GM12878 (cell line): ENCODE measurements around the gene KLHL10. TPM values are rescaled to one million over a fixed set of nuclear protein-coding genes. Genes with fewer than 3 reads are reported as not detected.

Source experiments
- ATAC-seq: fragments of 200-7000 bp; cut with Tn5 transposase; 3 replicates; pipeline ENCODE4 v1.9.1; 2020; ENCODE audit warnings: mild to moderate bottlenecking, moderate library complexity
- BruUV-seq: library from RNA; stranded (reverse); fragments of 400-500 nt; replicated peaks from 2 replicates; lab custom pipeline; 2021; lab: Mats Ljungman, UMichigan
- CTCF ChIA-PET: fragments of 300-600 bp; sonication (Branson Sonifier 250); formaldehyde crosslinking; extraction: SDS; loops from one replicate; lab custom pipeline; 2021; ENCODE audit warnings: inconsistent platforms; lab: Yijun Ruan, JAX
- POLR2A ChIA-PET: fragments of 350-600 bp; formaldehyde crosslinking; extraction: SDS; loops from one replicate; lab custom pipeline; 2021; ENCODE audit warnings: inconsistent platforms; lab: Charles Lee
- RAD21 ChIA-PET: fragments of 300-600 bp; sonication (Branson Sonifier 250); formaldehyde crosslinking; loops from one replicate; lab custom pipeline; 2023; ENCODE audit warnings: antibody characterized with exemption; ENCODE audit not compliant: unreplicated experiment; lab: Charles Lee
- SMC1A ChIA-PET: fragments of 300-600 bp; sonication (Branson Sonifier 250); formaldehyde crosslinking; loops from one replicate; lab custom pipeline; 2023; ENCODE audit not compliant: unreplicated experiment, uncharacterized antibody; lab: Charles Lee
- DNase-seq: peaks from one replicate; pipeline ENCODE4 v3.0.0-alpha.2; 2011; ENCODE audit warnings: low read depth, low spot score
- FAIRE-seq: peaks from 3 replicates; lab custom pipeline; 2011; peaks lifted over from hg19 to GRCh38; lab: Jason Lieb, UNC
- H2AFZ ChIP-seq: 2 replicates; pipeline ENCODE4 v1.6.0; 2011; ENCODE audit warnings: low read depth, low read length, control low read depth; ENCODE audit not compliant: control insufficient read depth
- H3K27ac ChIP-seq: 2 replicates; pipeline ENCODE4 v1.5.1; 2011; ENCODE audit warnings: control low read depth; ENCODE audit not compliant: control insufficient read depth, insufficient read depth
- H3K27me3 ChIP-seq, 2 experiments: replicated peaks in 1 of 2; 2 replicates each; pipeline versions ENCODE4 v1.6.0 to v1.6.1; 2011; ENCODE audit warnings: low read length in 1 of 2; ENCODE audit not compliant: control insufficient read depth in 2 of 2, insufficient read depth in 2 of 2
- H3K36me3 ChIP-seq, 2 experiments: 2 replicates each; pipeline ENCODE4 v1.5.1; 2011; ENCODE audit warnings: low read length in 1 of 2; ENCODE audit not compliant: control insufficient read depth in 2 of 2, insufficient read depth in 2 of 2
- H3K4me1 ChIP-seq: 2 replicates; pipeline ENCODE4 v1.6.1; 2011; ENCODE audit warnings: mild to moderate bottlenecking, low read length, moderate library complexity, mixed read lengths; ENCODE audit not compliant: control insufficient read depth, insufficient read depth
- H3K4me2 ChIP-seq: 2 replicates; pipeline ENCODE4 v1.6.0; 2011; ENCODE audit warnings: control low read depth; ENCODE audit not compliant: control insufficient read depth, insufficient read depth
- H3K4me3 ChIP-seq: fragments of 200-600 bp; sonication (generic); 2 replicates; pipeline ENCODE4 v1.5.1; 2016
- H3K79me2 ChIP-seq: 2 replicates; pipeline ENCODE4 v1.6.0; 2011; ENCODE audit warnings: low read length; ENCODE audit not compliant: control insufficient read depth, insufficient read depth
- H3K9ac ChIP-seq: 2 replicates; pipeline ENCODE4 v1.8.0; 2011; ENCODE audit warnings: low read length, control low read depth, mixed read lengths; ENCODE audit not compliant: control insufficient read depth, insufficient read depth
- H3K9me3 ChIP-seq: replicated peaks from 3 replicates; pipeline ENCODE4 v1.5.1; 2011; ENCODE audit warnings: mild to moderate bottlenecking, low read length; ENCODE audit not compliant: control insufficient read depth, insufficient read depth
- H4K20me1 ChIP-seq: 2 replicates; pipeline ENCODE4 v1.6.0; 2011; ENCODE audit not compliant: control insufficient read depth, insufficient read depth
- DPF2 ChIP-seq: fragments of 450-650 bp; IDR thresholded peaks from 2 replicates; pipeline ENCODE4 v1.6.1; 2017; ENCODE audit warnings: mild to moderate bottlenecking
- GABPA ChIP-seq: IDR thresholded peaks from 2 replicates; pipeline ENCODE4 v1.6.1; 2014; ENCODE audit warnings: antibody characterized with exemption, low read depth, mild to moderate bottlenecking, inconsistent platforms
- NR2F1 ChIP-seq: fragments of 450-650 bp; conservative IDR thresholded peaks from 2 replicates; pipeline ENCODE4 v1.6.1; 2017; ENCODE audit warnings: mild to moderate bottlenecking
- TCF3 ChIP-seq: IDR thresholded peaks from 2 replicates; pipeline ENCODE4 v1.6.1; 2012; ENCODE audit warnings: low read depth, mild to moderate bottlenecking, low read length, borderline replicate concordance; ENCODE audit not compliant: insufficient read depth
- ZNF24 ChIP-seq: fragments of 450-650 bp; IDR thresholded peaks from 2 replicates; pipeline ENCODE4 v1.6.1; 2017; ENCODE audit warnings: antibody characterized with exemption, mild to moderate bottlenecking
- ZNF384 ChIP-seq: IDR thresholded peaks from 2 replicates; pipeline ENCODE4 v1.6.1; 2012; ENCODE audit warnings: low read depth, mild to moderate bottlenecking, low read length, improper control_type of control experiment, borderline replicate concordance
- WGBS: methylation state at CpG from one replicate; pipeline ENCODE4 v1.1.6; 2016; ENCODE audit warnings: low lambda C conversion rate; ENCODE audit not compliant: insufficient replicate concordance, insufficient coverage; ENCODE audit errors: missing lambda C conversion rate; 5-methylcytosine and 5-hydroxymethylcytosine counted together
- in situ Hi-C: fragments of 300-500 bp; cut with MboI; formaldehyde crosslinking; loops from 9 replicates; pipeline ENCODE4 v1.14.3; 2018; ENCODE audit warnings: mixed read lengths
- intact Hi-C: fragments of 100-400 bp; cut with micrococcal nuclease; formaldehyde crosslinking; loops from one replicate; pipeline ENCODE4 v1.14.2; 2022; ENCODE audit not compliant: unreplicated experiment
- polyA plus RNA-seq, 11 experiments: library from polyadenylated mRNA; depleted of rRNA in 4 of 11; unstranded in 6 of 11; stranded (reverse) in 5 of 11; fragments of >200 nt; fragmentation: Nextera tagmentation in 4 of 11; fragmentation: Illumina TruSeq in 1 of 11; extraction: Ambion mirVana in 4 of 11; extraction: Trizol in 1 of 11; gene quantifications; 1 replicate in 1 of 11; 2 replicates in 10 of 11; pipeline versions ENCODE4 v1.2.1 to v1.2.3, GENCODE V29; 2011 to 2016; ENCODE audit warnings: inconsistent platforms in 2 of 11, missing spikeins in 2 of 11, low read depth in 1 of 11
- total RNA-seq, 4 experiments: library from RNA; depleted of rRNA in 3 of 4; stranded (reverse); fragments of >200 nt in 3 of 4; fragmentation: Illumina TruSeq in 1 of 4; extraction: Trizol in 1 of 4; gene quantifications; 2 replicates each; pipeline versions ENCODE4 v1.2.1 to v1.2.3, GENCODE V29; 2013 to 2021
- TF ChIP-seq, protein P1 (sequence below): fragments of 450-650 bp; IDR thresholded peaks from 2 replicates; pipeline ENCODE4 v1.6.1; 2018; ENCODE audit warnings: mild to moderate bottlenecking, low read depth, moderate library complexity; ENCODE audit not compliant: partially characterized antibody
- TF ChIP-seq, protein P2 (sequence below): fragments of 450-650 bp; IDR thresholded peaks from 2 replicates; pipeline ENCODE4 v1.6.1; 2017; ENCODE audit warnings: low read depth, mild to moderate bottlenecking, moderate library complexity
- TF ChIP-seq, protein P3 (sequence below): fragments of 450-650 bp; conservative IDR thresholded peaks from 2 replicates; pipeline ENCODE4 v1.6.1; 2017; ENCODE audit warnings: mild to moderate bottlenecking, moderate library complexity
- TF ChIP-seq, protein P4 (sequence below): IDR thresholded peaks from 2 replicates; pipeline ENCODE4 v1.6.1; 2011; ENCODE audit warnings: mild to moderate bottlenecking, low read depth, low read length, moderate library complexity; ENCODE audit not compliant: insufficient replicate concordance

The KLHL10 gene
- total and polyA plus RNA-seq, 10 of the 15 experiments (the other 5 are each of a cell fraction or from before 2014, with no cell fraction given), result 0.13 to 0.62 (median 0.20) TPM; not detected in 4

DNA sequence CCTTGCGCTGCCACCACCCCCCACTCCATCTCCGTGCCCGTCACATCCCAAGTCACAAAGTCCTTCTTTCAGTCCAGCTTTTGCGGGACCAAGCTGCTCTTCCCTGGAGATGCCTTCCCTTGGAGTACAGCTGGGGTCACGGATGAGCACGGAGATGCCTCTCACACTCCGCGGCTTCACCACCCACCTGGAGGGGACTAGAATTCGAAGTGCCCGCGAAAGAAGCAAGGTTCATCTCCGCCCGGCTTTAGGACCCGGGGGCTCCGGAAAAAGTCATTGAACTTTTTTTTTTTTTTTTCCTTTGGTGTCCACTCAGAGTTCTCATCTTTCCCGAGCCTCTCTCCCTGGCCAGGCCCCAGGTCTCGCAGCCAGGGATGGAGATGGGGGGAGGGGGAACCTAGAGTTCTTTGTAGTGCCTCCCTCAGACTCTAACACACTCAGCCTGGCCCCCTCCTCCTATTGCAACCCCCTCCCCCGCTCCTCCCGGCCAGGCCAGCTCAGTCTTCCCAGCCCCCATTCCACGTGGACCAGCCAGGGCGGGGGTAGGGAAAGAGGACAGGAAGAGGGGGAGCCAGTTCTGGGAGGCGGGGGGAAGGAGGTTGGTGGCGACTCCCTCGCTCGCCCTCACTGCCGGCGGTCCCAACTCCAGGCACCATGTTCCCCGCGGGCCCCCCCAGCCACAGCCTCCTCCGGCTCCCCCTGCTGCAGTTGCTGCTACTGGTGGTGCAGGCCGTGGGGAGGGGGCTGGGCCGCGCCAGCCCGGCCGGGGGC lies 25.1 kb upstream of the KLHL10 start, which contains the start of gene FKBP10:
TSS of gene FKBP10 (plus strand) at position 624 of the 771 bp plus-strand sequence. CDS start at position 655, 31 bp downstream.
- Histone ChIP-seq H4K20me1 (no peaks in the 10 kb centered on the region; the same call in 1 of the 2 replicates), H3K4me2 (peak within 1 kb of the TSS; percentile 95), H3K27me3 (peaks cover 0 to 7% of the 10 kb centered on the region in 2 experiments; a peak in 3 of 4 replicates), H2AFZ (peak within 1 kb of the TSS; percentile 91), H3K27ac (no peak within 1 kb of the TSS), H3K4me3 (peak within 1 kb of the TSS; percentile 37; the same call in 1 of the 2 replicates), H3K9me3 (no peaks in the 10 kb centered on the region), H3K9ac (peak within 1 kb of the TSS; percentile 64), H3K36me3 (no peaks in the 10 kb centered on the region), H3K4me1 (peaks cover 8% of the 10 kb centered on the region; the same call in 1 of the 2 replicates), H3K79me2 (no peaks in the 10 kb centered on the region)
- 3% methylated on average over 21 of the region's 35 CpGs for WGBS
- BruUV-seq, result no TSS peak
- no peak for DNase-seq
- POLR2A ChIA-PET, result no interaction called here
- intact Hi-C loops, result no loop called here
- CTCF ChIA-PET, result interaction anchor here (1.0 to 2.5 kb wide), 5 partner anchors 11 to 122 kb away, joined by 3 to 15 read pairs (median 4); partner anchors contain the start of gene ODAD4
- RAD21 ChIA-PET, result interaction anchor here (1.7 kb wide), 2 partner anchors 37 to 52 kb away, joined by 5 read pairs; no protein-coding TSS in a partner anchor
- in situ Hi-C loops, result no loop called here
- no peak for FAIRE-seq
- peak; percentile 37 for ATAC-seq
- SMC1A ChIA-PET, result interaction anchor here (0.6 kb wide), 1 partner anchor 119 kb away, joined by 3 read pairs; no protein-coding TSS in a partner anchor
- TF ChIP-seq ZNF384 (peak; percentile 96), NR2F1 (no peak), DPF2 (no peak), TCF3 (no peak), GABPA (no peak), ZNF24 (no peak)
- TF ChIP-seq, protein P1, sequence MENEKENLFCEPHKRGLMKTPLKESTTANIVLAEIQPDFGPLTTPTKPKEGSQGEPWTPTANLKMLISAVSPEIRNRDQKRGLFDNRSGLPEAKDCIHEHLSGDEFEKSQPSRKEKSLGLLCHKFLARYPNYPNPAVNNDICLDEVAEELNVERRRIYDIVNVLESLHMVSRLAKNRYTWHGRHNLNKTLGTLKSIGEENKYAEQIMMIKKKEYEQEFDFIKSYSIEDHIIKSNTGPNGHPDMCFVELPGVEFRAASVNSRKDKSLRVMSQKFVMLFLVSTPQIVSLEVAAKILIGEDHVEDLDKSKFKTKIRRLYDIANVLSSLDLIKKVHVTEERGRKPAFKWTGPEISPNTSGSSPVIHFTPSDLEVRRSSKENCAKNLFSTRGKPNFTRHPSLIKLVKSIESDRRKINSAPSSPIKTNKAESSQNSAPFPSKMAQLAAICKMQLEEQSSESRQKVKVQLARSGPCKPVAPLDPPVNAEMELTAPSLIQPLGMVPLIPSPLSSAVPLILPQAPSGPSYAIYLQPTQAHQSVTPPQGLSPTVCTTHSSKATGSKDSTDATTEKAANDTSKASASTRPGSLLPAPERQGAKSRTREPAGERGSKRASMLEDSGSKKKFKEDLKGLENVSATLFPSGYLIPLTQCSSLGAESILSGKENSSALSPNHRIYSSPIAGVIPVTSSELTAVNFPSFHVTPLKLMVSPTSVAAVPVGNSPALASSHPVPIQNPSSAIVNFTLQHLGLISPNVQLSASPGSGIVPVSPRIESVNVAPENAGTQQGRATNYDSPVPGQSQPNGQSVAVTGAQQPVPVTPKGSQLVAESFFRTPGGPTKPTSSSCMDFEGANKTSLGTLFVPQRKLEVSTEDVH, result no peak
- TF ChIP-seq, protein P2, sequence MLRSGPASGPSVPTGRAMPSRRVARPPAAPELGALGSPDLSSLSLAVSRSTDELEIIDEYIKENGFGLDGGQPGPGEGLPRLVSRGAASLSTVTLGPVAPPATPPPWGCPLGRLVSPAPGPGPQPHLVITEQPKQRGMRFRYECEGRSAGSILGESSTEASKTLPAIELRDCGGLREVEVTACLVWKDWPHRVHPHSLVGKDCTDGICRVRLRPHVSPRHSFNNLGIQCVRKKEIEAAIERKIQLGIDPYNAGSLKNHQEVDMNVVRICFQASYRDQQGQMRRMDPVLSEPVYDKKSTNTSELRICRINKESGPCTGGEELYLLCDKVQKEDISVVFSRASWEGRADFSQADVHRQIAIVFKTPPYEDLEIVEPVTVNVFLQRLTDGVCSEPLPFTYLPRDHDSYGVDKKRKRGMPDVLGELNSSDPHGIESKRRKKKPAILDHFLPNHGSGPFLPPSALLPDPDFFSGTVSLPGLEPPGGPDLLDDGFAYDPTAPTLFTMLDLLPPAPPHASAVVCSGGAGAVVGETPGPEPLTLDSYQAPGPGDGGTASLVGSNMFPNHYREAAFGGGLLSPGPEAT, result peak; percentile 83
- TF ChIP-seq, protein P3, sequence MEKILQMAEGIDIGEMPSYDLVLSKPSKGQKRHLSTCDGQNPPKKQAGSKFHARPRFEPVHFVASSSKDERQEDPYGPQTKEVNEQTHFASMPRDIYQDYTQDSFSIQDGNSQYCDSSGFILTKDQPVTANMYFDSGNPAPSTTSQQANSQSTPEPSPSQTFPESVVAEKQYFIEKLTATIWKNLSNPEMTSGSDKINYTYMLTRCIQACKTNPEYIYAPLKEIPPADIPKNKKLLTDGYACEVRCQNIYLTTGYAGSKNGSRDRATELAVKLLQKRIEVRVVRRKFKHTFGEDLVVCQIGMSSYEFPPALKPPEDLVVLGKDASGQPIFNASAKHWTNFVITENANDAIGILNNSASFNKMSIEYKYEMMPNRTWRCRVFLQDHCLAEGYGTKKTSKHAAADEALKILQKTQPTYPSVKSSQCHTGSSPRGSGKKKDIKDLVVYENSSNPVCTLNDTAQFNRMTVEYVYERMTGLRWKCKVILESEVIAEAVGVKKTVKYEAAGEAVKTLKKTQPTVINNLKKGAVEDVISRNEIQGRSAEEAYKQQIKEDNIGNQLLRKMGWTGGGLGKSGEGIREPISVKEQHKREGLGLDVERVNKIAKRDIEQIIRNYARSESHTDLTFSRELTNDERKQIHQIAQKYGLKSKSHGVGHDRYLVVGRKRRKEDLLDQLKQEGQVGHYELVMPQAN, result no peak; the same call in 1 of the 2 replicates
- TF ChIP-seq, protein P4, sequence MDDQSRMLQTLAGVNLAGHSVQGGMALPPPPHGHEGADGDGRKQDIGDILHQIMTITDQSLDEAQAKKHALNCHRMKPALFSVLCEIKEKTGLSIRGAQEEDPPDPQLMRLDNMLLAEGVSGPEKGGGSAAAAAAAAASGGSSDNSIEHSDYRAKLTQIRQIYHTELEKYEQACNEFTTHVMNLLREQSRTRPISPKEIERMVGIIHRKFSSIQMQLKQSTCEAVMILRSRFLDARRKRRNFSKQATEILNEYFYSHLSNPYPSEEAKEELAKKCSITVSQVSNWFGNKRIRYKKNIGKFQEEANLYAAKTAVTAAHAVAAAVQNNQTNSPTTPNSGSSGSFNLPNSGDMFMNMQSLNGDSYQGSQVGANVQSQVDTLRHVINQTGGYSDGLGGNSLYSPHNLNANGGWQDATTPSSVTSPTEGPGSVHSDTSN, result no peak
